Fibroblast of skin of abdomen (primary cell): ENCODE results near the gene B4GALT1. TPM values are rescaled to one million over a fixed set of nuclear protein-coding genes. Genes with fewer than 3 reads are reported as not detected.
A peak's percentile ranks its signal among the peaks of the same experiment; 100 is the strongest.

Experiments
- DNase-seq: peaks from one replicate; pipeline ENCODE4 v3.0.0-alpha.2; 2013
- polyA plus RNA-seq, 2 experiments: library from polyadenylated mRNA; unstranded; fragments of 120-200 nt; gene quantifications; one replicate each; pipeline ENCODE4 v1.2.1, GENCODE V29; 2013; ENCODE audit not compliant: insufficient read length in 2 of 2

B4GALT1 gene, protein sequence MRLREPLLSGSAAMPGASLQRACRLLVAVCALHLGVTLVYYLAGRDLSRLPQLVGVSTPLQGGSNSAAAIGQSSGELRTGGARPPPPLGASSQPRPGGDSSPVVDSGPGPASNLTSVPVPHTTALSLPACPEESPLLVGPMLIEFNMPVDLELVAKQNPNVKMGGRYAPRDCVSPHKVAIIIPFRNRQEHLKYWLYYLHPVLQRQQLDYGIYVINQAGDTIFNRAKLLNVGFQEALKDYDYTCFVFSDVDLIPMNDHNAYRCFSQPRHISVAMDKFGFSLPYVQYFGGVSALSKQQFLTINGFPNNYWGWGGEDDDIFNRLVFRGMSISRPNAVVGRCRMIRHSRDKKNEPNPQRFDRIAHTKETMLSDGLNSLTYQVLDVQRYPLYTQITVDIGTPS
- 191 TPM for polyA plus RNA-seq (2013, experiment 1 of 2; ENCODE audit: insufficient read length)
- polyA plus RNA-seq (2013, experiment 2 of 2; ENCODE audit: insufficient read length) = 183 TPM

DNA sequence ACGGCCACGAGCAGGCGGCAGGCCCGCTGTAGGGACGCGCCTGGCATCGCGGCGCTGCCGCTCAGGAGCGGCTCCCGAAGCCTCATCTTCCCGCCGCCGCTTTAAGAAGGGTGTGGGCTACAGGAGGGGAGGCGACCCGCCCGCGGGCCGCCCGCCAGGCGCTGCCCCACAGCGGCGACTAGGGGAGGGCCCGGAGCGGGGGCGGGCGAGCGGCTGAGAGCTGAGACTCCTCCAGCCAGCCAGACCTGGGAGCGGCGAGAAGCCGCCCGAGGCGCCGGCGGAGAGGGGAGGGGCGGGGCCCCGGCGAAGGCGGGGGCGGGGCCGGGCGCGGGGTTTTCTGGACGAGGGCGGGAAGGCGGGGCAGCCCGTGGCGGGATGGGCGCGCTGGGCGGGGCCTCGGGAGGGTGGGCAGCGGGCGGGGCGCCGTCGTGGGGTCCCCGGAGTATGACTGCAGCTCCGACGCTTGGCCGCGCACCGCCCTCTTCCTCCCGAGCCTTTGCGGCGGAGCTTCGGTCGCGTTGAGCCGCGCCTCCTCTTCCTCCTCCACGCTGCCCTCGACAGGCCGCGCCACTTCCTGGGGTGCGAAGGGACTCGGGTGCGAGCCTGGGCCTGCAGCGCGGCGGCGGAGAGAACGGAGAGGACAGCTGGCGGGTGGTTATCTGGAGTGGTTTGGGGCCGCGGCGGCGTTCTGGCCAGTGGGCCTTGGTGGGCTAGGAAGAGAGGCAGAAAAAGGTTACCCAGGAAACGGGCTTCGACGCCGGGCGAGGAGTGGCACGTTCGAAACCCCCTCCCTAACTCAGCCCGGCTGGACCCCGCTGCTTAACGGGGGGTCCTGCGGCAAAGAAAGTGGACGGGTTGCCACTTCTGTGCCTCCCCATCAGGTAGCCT, at the start of gene B4GALT1:
Gene B4GALT1, minus strand, starts transcription at position 253 of the 888 bp plus-strand sequence. Its CDS starts 167 bp downstream, at position 86.
- peak; percentile 97 for DNase-seq

DNA sequence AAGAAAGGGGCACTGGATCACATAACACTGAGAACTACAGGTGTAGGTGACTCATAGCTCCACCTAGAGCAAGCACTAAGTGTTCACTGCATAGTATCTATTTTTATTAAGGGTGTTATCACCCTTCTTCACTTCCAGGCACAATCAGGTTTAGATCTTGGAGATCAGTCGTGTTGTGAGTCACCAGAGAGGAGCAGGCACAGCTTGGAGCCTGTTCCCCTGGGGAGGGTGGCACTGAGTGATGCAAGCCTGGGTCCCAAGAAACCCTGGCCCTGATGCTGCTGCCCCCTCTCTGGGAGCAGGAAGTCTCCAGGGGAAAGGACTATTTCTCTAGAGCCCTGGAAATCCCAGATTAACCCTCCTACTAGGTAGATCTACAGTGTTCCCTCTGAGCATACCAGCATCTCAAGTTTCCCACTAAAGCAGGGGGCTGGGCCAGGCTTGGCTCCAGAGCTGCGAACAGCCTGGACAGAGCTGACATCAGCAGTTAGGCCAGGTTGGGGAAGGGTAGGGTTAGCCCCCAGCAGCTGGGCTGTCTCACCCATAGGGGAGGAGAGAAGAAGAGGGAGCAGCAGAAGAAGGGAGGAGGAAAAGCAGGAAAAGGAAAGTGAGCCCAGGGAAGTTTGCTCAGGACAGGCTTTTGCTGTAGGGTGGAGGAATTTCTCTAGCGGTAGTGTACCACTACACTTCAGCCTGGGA, 44.7 kb upstream of the B4GALT1 start:
- DNase-seq = no peak

DNA sequence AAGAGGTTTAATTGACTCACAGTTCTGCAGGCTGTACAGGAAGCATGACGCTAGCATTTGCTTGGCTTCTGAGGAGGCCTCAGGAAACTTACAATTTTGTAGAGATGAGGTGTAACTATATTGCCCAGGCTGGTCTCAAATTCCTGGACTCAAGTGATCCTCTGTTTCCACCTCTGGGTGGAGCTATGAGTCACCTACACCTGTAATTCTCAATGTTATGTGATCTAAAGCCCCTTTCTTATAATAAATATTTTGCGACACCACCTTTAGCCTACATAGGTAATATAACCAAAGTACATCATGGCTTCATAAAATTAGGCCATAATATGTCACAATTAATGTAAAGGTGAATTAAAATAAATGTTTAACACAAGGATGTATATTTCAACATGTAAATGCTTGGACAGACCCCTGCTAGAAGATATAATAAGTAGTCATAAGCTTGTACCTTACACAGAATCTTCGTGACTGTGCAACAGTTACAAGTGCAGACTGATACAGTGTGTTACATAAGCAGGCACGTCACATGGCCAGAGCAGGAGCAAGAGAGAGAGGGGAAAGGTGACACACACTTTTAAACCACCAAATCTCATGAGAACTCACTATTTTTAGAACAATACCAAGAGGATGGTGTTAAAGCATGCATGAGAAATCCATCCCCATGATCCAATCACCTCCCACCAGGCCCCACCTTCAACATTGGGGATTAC, 43.0 kb upstream of the B4GALT1 start:
- DNase-seq = no peak

DNA sequence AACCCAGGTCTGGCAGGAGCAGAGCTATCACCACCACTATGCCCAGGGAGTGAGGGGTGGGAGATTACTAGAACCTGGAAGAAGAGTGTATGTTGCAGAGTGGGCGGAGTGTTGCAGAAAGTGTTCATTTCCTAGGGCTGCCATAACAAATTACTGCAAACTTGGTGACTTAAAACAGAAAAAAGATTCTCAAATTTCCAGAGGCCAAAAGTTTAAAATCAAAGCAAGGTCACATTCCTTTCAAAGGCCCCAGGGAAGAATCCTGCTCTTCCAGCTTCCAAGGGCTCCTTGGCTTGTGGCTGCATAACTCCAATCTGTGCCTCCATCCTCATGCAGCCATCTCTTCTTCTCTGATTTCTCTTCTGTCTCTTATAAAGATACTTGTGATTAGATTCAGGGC, 42.3 kb upstream of the B4GALT1 start:
- DNase-seq = no peak

DNA sequence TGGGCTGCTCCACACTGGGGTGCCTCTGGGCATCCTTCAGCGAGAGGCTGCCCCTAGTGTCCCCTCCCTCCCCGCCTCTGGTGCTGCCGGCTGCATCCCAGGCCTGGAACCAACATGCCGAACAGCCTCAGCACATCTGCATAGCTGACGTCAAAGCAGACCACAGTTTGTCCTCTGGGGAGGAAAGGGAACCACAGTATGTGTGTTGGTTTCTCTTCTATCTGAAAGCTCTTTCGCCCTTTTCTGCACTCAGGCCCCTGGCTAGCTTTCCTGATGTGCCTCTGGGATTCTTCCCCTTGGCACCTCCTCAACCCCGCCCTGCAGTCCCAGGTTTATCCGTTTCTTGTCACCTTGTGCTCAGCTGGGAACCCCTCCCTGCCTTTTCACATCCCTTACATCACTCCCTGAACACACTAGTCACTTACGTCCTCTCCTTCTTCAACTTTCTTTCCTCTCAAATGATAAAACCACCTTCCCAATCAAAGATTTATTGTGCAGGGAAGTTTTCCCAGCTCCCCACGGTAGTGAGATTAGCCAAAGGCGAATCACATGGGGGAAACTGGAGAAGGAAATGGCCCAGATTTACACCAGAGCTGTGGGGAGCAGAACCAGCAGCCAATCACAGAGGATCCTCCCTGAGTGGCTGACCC, 35.5 kb upstream of the B4GALT1 start:
- DNase-seq = peak; percentile 82

DNA sequence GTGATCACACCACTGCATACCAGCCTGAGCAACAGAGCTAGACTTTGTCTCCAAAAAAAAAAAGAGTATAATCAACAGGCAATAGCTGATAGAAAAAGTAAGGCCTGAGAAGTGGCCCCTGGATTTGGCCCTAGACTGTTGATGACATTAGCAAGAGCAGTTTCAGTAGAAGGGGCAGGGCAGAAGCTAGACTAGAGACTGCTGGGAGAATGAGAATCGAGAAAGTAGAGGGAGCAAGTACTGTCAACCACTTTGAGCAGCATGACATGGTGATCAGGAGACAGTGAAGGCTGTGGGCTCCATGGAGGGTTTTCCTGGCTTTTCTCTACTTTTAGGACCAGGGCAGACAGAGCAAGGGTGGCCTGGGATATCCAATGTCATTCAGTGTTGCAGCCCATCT, 34.9 kb upstream of the B4GALT1 start:
- no peak for DNase-seq

DNA sequence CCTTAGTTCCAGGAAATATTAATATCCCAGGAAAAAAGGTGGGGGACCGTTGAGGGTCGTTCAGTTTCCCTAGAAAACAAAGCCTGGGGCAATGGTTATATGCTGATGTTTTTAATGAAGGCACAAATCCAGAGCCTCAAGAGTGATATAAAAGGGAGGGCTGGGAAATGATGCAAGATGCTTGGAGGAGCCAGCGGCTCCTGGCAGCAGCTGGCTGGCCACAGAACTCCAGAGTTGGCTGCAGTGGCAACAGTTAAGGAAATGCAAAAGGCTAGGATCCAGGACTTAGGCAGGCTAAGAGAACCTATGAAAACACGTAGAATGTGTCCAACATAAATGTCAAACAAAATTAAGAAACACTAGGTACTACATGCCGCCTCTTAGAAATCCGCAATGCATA, 31.0 kb upstream of the B4GALT1 start:
- DNase-seq = peak; percentile 57

DNA sequence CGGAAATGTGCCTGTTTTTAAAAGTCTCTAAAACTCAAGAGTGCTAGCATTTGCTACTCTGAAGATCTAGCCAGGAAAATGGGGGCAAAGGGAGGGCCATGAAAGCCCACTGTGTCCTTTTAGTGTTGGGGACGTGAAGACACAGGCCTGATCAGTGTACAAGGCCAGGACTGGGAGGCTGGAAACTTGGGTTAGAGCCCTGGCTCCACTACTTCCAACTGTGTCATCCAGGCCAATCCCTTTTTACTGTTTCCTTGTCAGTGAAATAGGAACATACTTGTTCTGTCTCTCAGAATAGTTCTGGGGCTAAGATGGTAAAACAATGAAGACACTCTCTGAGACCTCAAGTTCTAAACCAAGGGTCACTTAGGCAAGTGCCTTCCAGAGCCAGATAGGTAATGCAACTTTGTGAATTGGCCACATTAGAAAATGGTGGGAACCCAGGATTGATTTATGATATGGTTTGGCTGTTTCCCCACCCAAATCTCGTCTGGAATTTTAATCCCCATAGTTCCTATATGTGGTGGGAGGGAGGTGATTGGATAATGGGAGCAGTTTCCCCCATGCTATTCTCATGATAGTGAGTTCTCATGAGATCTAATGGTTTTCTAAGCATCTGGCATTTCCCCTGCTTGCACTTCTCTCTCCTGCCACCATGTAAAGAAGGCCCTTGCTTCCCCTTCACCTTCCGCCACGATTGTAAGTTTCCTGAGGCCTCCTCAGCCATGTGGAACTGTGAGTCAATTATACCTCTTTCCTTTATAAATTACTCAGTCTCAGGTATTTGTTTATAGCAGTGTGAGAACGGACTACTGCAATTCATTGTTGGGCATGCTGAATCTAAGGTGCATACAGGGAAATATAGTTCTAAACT, 30.4 kb upstream of the B4GALT1 start:
- DNase-seq = peak; percentile 50

DNA sequence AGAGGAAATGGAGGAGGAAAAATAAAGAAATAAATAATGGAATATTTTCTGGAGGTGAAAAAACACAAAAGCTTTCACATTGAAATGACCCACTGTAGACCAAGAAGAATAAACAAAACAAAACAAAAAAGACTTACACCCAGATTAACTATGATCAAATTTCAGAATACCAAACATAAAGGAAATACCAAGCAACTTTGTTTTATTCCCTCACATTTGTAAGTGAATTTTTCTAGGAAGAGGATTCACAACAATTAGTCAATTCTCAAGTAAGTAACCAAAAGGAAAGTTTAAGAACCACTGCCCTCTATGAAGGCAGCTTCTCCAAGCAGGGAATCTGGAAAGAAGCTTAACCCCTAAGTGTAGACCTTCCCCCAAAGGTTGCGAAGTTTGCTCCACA, 29.6 kb upstream of the B4GALT1 start:
- no peak for DNase-seq

DNA sequence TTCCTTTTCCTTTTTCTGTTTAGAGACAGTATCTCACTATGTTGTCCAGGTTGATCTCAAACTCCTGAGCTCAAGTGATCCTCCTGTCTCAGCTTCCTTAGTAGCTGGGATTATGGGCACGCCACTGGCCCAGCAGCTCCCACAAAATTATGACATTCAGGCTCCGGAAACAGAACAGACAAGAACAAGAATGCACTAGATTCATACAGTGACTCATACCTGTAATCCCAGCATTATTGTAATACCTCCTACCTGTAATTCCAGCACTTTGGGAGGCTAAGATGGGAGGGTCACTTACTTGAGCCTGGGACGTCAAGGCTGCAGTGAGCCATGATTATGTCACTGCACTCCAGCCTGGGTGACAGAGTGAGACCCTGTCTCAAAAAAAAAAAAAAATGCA, 26.7 kb upstream of the B4GALT1 start:
- no peak for DNase-seq

DNA sequence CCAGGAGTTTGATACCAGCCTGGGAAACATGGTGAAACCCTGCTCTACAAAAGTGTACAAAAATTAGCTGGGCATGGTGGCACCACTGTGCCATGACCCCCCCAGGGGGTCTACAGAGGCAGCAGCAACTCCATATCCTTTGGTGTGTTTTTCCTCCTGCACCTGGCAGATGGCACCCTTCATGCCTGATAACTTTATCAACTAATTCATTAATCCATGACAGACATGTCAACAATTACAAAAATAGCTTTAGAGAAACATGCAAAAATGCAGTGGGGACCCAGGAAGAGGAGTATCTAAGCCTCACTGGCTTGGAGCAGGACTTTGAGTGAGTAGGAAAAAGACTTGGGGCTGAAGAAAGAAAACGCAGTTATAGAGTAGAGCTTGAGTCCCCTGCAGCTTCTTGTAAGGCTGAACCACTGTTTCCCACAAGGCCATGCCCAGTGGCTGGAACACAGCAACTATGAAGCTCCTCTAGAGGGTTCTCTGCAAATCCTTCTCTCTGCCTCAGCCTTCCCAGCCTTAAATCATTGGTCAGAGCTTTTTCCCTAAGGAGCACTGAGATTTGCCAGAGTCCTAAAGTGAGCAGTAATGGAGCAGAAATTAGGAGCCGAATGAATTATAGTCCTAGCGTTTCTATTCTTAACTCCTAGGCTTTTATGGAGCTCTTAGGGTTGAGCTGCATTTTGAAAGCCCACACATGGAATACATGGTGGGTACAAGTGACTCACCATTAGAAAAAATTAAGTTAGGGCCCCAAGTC, 25.5 kb upstream of the B4GALT1 start:
- peak; percentile 65 for DNase-seq

DNA sequence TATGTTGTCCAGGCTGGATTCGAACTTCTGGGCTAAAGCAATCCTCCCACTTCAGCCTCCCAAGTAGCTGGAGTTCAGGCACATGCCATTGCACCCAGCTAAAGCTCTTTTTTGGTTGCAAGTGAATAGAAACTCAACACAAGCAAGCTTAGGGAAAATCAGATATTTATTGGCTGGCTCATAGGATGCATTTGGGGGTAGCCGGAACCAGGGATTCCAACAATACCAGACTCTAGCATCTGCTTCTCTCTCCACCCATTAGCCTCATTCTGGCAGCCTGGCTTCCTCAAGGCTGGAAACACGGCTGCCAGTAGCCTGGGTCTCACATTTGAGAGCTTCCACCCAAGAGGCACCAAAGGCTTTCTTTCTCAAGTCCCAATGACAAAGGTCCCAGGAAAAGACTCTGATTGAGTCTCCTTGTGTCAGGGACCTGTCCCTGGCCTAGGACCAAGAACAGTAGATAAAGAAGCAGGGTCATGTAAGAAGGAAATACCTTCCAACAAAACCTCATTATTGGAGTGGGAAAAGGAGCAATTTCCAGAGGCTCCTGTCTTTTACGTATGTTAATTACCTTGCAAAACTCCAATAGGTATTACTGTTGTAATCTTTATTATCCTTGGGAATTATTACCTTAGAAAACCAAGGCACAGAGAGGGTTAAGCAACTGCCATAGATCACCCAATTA, 23.0 kb upstream of the B4GALT1 start:
- DNase-seq = peak; percentile 48

DNA sequence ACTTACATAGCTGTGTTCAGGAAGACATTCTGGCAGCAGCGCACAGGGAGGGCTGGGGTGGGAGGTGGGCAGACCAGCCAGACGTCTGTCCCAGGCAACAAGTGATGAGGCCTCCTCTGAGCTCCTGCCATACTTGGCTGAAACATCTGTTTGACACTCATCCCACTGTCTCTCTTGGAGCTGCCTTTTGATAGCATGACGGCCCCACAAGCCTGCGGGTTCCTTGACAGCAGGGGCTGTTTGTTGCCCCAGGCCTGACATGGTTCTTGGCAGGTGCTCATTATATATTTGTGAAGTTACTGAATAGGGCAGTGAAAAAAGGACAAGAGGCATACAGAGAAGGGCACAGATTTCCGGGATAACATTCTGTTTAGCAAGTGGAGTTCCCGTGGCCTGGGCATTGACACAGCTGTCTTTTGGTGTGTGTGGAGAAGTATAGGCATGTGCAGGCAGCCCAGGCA, 22.2 kb upstream of the B4GALT1 start:
- DNase-seq = peak; percentile 46

DNA sequence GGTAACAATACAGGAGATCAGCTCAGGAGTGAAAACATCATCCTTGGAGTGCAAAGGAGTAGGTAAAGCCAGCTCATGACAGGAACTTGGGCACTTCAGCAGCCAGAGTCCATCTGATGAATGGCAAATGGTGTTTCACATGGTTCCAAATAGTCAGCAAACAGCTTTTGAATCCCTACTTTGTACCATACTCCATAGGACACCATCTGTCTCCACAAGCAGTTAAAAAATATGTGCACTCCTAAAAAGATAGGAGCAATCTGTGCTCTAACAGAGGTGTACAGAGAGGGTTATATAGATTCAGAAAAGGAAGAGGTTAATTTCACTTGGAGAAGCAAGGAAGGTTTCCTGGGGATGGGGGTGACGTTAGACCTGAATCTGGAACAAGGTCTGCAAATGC, 21.6 kb upstream of the B4GALT1 start:
- no peak for DNase-seq

DNA sequence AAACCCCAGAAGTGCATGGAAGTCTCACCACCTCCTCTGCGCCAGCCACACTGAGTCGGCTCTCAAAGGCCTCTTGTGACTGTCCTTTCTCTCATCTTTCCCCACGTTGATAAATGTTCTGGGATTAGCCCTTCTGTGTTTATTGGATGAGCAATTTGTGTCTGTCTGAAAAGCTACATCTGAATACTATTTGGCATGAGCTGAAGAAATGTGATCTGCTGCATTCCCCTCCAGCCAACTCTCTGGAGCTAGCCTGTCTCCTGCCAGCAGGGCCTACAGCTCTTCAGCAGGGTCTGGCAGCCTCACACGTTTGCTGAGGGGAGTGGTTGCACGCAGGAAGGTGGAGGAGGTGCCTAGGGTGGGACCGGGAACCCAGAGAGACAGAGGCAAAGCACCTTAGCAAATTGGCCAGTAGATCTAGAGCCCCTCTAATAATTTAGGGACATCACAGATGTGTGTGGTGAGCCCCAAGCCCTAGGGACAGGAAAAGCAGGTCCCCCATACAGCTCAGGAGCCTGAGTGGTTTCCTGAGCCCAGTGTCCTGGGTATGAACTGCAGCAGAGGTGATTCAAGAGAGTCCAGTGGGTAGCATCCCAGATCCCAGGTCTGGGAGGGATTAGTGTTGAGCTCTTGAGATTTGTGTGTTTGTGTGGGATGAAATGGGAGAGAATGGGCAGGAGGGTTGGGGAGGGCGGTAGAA, 20.5 kb upstream of the B4GALT1 start:
- peak; percentile 90 for DNase-seq

DNA sequence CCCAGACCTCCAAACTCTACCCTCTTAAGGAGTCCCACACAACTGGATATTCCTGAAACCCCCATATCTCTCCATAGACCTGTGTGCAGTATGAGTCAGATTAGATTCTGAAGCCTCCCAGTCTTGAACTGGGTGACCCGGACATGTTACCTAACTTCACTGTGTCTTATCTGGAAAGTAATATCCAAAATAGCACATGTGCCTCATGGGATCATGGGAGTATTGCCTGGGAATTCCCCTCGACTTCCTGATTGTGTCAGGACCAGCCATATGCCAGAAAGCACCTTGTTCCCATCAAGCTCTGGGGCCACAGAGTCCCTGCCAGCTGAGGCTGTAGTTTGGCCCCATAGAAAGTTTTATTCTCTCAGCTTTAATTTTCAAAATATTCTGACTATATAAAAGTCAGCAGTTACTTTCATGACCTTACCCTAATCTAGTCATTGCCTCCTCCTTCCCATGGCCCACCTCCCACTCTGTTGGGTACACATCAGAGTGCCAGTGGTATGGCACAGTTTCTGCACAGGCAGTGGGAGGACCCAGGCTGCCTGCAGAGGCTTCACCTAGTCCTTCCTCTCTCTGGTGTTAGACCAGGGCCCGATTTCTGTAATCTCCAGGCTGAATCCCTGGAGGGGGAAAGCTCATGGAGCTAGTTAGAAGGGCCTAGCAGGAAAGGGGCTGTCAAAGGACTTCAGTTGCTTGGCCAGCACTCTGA, 19.5 kb upstream of the B4GALT1 start:
- no peak for DNase-seq

DNA sequence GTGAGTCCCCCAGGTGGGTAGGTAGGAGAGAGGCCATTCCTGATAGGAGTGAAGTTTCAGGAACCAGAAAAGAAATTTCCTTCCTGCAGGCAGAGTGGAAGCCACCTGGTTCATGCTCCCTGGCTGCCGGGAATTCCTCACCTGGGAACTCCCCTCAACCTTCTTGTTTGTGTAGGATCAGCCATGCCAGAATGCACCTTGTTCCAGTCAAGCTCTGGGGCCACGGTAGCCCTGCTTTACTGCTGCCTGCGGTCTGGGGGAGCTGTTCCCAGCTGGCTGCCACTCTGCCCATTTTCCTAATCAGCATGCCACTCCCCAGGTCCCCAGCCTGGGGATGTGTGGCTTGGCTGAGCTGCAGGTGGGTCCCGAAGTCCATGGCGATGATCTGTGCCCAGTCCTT, 18.7 kb upstream of the B4GALT1 start:
- no peak for DNase-seq

DNA sequence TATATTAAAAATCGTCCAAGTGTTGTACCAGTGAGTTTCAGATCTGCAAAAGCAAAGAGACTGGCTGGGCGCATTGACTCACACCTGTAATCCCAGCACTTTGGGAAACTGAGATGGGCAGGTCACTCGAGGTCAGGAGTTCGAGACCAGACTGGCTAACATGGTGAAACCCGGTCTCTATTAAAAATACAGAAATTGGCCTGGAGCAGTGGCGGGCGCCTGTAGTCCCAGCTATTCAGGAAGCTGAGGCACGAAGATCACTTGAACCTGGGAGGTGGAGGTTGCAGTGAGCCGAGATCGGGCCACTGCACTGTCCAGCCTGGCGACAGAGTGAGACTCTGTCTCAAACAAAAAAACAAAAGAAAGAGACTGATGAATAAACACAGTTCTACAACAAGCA, 18.3 kb upstream of the B4GALT1 start:
- DNase-seq = no peak
